HEK293 (cell line): ENCODE measurements around the gene PP2D1.

ENCODE experiments used
- EGR2 ChIP-seq: fragments of 450-650 bp; formaldehyde crosslinking; IDR thresholded peaks from 2 replicates; pipeline ENCODE4 v1.5.1; 2016; ENCODE audit warnings: low read depth, missing biosample characterization, missing genetic modification characterization
- MZF1 ChIP-seq: fragments of 450-650 bp; formaldehyde crosslinking; IDR thresholded peaks from 2 replicates; pipeline ENCODE4 v1.5.1; 2017; ENCODE audit warnings: missing biosample characterization, missing genetic modification characterization, borderline replicate concordance
- ZBTB48 ChIP-seq: fragments of 450-650 bp; formaldehyde crosslinking; IDR thresholded peaks from 2 replicates; pipeline ENCODE4 v1.5.1; 2016; ENCODE audit warnings: missing biosample characterization, missing genetic modification characterization
- ZEB2 ChIP-seq: fragments of 450-650 bp; formaldehyde crosslinking; IDR thresholded peaks from 2 replicates; pipeline ENCODE4 v1.5.1; 2016; ENCODE audit warnings: missing biosample characterization, missing genetic modification characterization
- ZFP37 ChIP-seq: fragments of 450-650 bp; formaldehyde crosslinking; IDR thresholded peaks from 2 replicates; pipeline ENCODE4 v1.5.1; 2016; ENCODE audit warnings: missing biosample characterization, missing genetic modification characterization
- ZFP69B ChIP-seq: fragments of 450-650 bp; formaldehyde crosslinking; IDR thresholded peaks from 2 replicates; pipeline ENCODE4 v1.5.1; 2016; ENCODE audit warnings: missing biosample characterization, missing genetic modification characterization
- ZNF121 ChIP-seq: fragments of 450-650 bp; formaldehyde crosslinking; IDR thresholded peaks from 2 replicates; pipeline ENCODE4 v1.5.1; 2016; ENCODE audit warnings: missing biosample characterization, missing genetic modification characterization
- ZNF248 ChIP-seq: fragments of 450-650 bp; formaldehyde crosslinking; IDR thresholded peaks from 2 replicates; pipeline ENCODE4 v1.5.1; 2017; ENCODE audit warnings: missing biosample characterization, missing genetic modification characterization
- ZNF341 ChIP-seq: fragments of 450-650 bp; formaldehyde crosslinking; IDR thresholded peaks from 2 replicates; pipeline ENCODE4; 2016; ENCODE audit warnings: low read depth, missing biosample characterization, missing genetic modification characterization
- ZNF530 ChIP-seq: fragments of 450-650 bp; formaldehyde crosslinking; IDR thresholded peaks from 2 replicates; pipeline ENCODE4 v1.5.1; 2016; ENCODE audit warnings: low read depth, missing biosample characterization, missing genetic modification characterization
- ZNF571 ChIP-seq: fragments of 450-650 bp; formaldehyde crosslinking; IDR thresholded peaks from 2 replicates; pipeline ENCODE4 v1.5.0; 2017; ENCODE audit warnings: missing biosample characterization, missing genetic modification characterization
- ZNF600 ChIP-seq: fragments of 450-650 bp; formaldehyde crosslinking; IDR thresholded peaks from 2 replicates; pipeline ENCODE4 v1.5.1; 2016; ENCODE audit warnings: missing biosample characterization, missing genetic modification characterization
- ZNF624 ChIP-seq: fragments of 450-650 bp; formaldehyde crosslinking; IDR thresholded peaks from 2 replicates; pipeline ENCODE4 v1.5.1; 2017; ENCODE audit warnings: missing biosample characterization, missing genetic modification characterization
- ZNF626 ChIP-seq: fragments of 450-650 bp; sonication (Bioruptor Pico); formaldehyde crosslinking; IDR thresholded peaks from 2 replicates; pipeline ENCODE4 v1.5.1; 2018; ENCODE audit warnings: missing biosample characterization, missing genetic modification characterization, inconsistent platforms
- ZNF747 ChIP-seq: fragments of 450-650 bp; formaldehyde crosslinking; IDR thresholded peaks from 2 replicates; pipeline ENCODE4 v1.5.1; 2016; ENCODE audit warnings: missing biosample characterization, missing genetic modification characterization
- ZSCAN16 ChIP-seq: fragments of 450-650 bp; formaldehyde crosslinking; IDR thresholded peaks from 2 replicates; pipeline ENCODE4 v1.5.1; 2016; ENCODE audit warnings: missing biosample characterization, missing genetic modification characterization
- TF ChIP-seq, protein P1 (sequence below): fragments of 450-650 bp; formaldehyde crosslinking; IDR thresholded peaks from 2 replicates; pipeline ENCODE4 v1.5.1; 2016; ENCODE audit warnings: missing biosample characterization, missing genetic modification characterization, borderline replicate concordance
- TF ChIP-seq, protein P2 (sequence below): fragments of 450-650 bp; formaldehyde crosslinking; IDR thresholded peaks from 2 replicates; pipeline ENCODE4 v1.5.1; 2016; ENCODE audit warnings: missing biosample characterization, missing genetic modification characterization
- TF ChIP-seq, protein P3 (sequence below): fragments of 450-650 bp; formaldehyde crosslinking; IDR thresholded peaks from 2 replicates; pipeline ENCODE4 v1.5.1; 2016; ENCODE audit warnings: missing biosample characterization, missing genetic modification characterization
- TF ChIP-seq, protein P4 (sequence below): fragments of 450-650 bp; formaldehyde crosslinking; IDR thresholded peaks from 2 replicates; pipeline ENCODE4 v1.5.1; 2017; ENCODE audit warnings: missing biosample characterization, missing genetic modification characterization
- TF ChIP-seq, protein P5 (sequence below): fragments of 450-650 bp; formaldehyde crosslinking; IDR thresholded peaks from 2 replicates; pipeline ENCODE4 v1.5.1; 2016; ENCODE audit warnings: missing biosample characterization, missing genetic modification characterization
- TF ChIP-seq, protein P6 (sequence below): fragments of 450-650 bp; formaldehyde crosslinking; conservative IDR thresholded peaks from 2 replicates; pipeline ENCODE4 v1.5.1; 2016; ENCODE audit warnings: low read depth, missing biosample characterization, missing genetic modification characterization

Gene PP2D1

GRCh38 chr3:20039765-20040547 lies 27.9 kb upstream of the PP2D1 start, which contains the start of gene KAT2B (continued):
- 0 out of 2 replicates have a peak, but pooled peaks have one; percentile 35 for TF ChIP-seq ZSCAN16 (tag by site-specific recombination)
- peak; percentile 33; the same call in 1 of the 2 replicates for TF ChIP-seq ZFP69B (tag by site-specific recombination)
- TF ChIP-seq ZNF571 (tag by site-specific recombination): no peak
- peak; percentile 64 for TF ChIP-seq ZNF600
- TF ChIP-seq MZF1: 0 out of 2 replicates have a peak, but pooled peaks have one; percentile 36
- peak; percentile 40 for TF ChIP-seq ZNF341
- TF ChIP-seq, protein P1, sequence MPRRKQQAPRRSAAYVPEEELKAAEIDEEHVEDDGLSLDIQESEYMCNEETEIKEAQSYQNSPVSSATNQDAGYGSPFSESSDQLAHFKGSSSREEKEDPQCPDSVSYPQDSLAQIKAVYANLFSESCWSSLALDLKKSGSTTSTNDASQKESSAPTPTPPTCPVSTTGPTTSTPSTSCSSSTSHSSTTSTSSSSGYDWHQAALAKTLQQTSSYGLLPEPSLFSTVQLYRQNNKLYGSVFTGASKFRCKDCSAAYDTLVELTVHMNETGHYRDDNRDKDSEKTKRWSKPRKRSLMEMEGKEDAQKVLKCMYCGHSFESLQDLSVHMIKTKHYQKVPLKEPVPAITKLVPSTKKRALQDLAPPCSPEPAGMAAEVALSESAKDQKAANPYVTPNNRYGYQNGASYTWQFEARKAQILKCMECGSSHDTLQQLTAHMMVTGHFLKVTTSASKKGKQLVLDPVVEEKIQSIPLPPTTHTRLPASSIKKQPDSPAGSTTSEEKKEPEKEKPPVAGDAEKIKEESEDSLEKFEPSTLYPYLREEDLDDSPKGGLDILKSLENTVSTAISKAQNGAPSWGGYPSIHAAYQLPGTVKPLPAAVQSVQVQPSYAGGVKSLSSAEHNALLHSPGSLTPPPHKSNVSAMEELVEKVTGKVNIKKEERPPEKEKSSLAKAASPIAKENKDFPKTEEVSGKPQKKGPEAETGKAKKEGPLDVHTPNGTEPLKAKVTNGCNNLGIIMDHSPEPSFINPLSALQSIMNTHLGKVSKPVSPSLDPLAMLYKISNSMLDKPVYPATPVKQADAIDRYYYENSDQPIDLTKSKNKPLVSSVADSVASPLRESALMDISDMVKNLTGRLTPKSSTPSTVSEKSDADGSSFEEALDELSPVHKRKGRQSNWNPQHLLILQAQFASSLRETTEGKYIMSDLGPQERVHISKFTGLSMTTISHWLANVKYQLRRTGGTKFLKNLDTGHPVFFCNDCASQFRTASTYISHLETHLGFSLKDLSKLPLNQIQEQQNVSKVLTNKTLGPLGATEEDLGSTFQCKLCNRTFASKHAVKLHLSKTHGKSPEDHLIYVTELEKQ (tag by site-specific recombination): peak; percentile 19; the same call in 1 of the 2 replicates
- TF ChIP-seq, protein P2, sequence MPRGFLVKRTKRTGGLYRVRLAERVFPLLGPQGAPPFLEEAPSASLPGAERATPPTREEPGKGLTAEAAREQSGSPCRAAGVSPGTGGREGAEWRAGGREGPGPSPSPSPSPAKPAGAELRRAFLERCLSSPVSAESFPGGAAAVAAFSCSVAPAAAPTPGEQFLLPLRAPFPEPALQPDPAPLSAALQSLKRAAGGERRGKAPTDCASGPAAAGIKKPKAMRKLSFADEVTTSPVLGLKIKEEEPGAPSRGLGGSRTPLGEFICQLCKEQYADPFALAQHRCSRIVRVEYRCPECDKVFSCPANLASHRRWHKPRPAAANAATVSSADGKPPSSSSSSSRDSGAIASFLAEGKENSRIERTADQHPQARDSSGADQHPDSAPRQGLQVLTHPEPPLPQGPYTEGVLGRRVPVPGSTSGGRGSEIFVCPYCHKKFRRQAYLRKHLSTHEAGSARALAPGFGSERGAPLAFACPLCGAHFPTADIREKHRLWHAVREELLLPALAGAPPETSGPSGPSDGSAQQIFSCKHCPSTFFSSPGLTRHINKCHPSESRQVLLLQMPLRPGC (tag by site-specific recombination): 0 out of 2 replicates have a peak, but pooled peaks have one; percentile 37
- TF ChIP-seq ZNF747 (tag by site-specific recombination): no peak
- no peak for TF ChIP-seq ZNF530 (tag by site-specific recombination)
- no peak for TF ChIP-seq ZNF248 (tag by site-specific recombination)
- TF ChIP-seq ZEB2 (tag by site-specific recombination): peak; percentile 90
- TF ChIP-seq ZBTB48 (tag by site-specific recombination): peak; percentile 35; the same call in 1 of the 2 replicates
- no peak for TF ChIP-seq ZNF624 (tag by site-specific recombination)
- peak; percentile 74; the same call in 1 of the 2 replicates for TF ChIP-seq ZFP37 (tag by site-specific recombination)
- TF ChIP-seq ZNF121 (tag by site-specific recombination): peak; percentile 53; the same call in 1 of the 2 replicates
- TF ChIP-seq, protein P3, sequence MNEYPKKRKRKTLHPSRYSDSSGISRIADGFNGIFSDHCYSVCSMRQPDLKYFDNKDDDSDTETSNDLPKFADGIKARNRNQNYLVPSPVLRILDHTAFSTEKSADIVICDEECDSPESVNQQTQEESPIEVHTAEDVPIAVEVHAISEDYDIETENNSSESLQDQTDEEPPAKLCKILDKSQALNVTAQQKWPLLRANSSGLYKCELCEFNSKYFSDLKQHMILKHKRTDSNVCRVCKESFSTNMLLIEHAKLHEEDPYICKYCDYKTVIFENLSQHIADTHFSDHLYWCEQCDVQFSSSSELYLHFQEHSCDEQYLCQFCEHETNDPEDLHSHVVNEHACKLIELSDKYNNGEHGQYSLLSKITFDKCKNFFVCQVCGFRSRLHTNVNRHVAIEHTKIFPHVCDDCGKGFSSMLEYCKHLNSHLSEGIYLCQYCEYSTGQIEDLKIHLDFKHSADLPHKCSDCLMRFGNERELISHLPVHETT (tag by site-specific recombination): peak; percentile 51; the same call in 1 of the 2 replicates
- TF ChIP-seq EGR2 (tag by site-specific recombination): peak; percentile 78
- TF ChIP-seq, protein P4, sequence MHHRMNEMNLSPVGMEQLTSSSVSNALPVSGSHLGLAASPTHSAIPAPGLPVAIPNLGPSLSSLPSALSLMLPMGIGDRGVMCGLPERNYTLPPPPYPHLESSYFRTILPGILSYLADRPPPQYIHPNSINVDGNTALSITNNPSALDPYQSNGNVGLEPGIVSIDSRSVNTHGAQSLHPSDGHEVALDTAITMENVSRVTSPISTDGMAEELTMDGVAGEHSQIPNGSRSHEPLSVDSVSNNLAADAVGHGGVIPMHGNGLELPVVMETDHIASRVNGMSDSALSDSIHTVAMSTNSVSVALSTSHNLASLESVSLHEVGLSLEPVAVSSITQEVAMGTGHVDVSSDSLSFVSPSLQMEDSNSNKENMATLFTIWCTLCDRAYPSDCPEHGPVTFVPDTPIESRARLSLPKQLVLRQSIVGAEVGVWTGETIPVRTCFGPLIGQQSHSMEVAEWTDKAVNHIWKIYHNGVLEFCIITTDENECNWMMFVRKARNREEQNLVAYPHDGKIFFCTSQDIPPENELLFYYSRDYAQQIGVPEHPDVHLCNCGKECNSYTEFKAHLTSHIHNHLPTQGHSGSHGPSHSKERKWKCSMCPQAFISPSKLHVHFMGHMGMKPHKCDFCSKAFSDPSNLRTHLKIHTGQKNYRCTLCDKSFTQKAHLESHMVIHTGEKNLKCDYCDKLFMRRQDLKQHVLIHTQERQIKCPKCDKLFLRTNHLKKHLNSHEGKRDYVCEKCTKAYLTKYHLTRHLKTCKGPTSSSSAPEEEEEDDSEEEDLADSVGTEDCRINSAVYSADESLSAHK: peak; percentile 63; the same call in 1 of the 2 replicates
- TF ChIP-seq ZNF626 (tag by site-specific recombination): no peak
- TF ChIP-seq, protein P5, sequence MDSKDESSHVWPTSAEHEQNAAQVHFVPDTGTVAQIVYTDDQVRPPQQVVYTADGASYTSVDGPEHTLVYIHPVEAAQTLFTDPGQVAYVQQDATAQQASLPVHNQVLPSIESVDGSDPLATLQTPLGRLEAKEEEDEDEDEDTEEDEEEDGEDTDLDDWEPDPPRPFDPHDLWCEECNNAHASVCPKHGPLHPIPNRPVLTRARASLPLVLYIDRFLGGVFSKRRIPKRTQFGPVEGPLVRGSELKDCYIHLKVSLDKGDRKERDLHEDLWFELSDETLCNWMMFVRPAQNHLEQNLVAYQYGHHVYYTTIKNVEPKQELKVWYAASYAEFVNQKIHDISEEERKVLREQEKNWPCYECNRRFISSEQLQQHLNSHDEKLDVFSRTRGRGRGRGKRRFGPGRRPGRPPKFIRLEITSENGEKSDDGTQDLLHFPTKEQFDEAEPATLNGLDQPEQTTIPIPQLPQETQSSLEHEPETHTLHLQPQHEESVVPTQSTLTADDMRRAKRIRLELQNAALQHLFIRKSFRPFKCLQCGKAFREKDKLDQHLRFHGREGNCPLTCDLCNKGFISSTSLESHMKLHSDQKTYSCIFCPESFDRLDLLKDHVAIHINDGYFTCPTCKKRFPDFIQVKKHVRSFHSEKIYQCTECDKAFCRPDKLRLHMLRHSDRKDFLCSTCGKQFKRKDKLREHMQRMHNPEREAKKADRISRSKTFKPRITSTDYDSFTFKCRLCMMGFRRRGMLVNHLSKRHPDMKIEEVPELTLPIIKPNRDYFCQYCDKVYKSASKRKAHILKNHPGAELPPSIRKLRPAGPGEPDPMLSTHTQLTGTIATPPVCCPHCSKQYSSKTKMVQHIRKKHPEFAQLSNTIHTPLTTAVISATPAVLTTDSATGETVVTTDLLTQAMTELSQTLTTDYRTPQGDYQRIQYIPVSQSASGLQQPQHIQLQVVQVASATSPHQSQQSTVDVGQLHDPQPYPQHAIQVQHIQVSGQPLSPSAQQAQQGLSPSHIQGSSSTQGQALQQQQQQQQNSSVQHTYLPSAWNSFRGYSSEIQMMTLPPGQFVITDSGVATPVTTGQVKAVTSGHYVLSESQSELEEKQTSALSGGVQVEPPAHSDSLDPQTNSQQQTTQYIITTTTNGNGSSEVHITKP (tag by site-specific recombination): peak; percentile 81
- TF ChIP-seq, protein P6, sequence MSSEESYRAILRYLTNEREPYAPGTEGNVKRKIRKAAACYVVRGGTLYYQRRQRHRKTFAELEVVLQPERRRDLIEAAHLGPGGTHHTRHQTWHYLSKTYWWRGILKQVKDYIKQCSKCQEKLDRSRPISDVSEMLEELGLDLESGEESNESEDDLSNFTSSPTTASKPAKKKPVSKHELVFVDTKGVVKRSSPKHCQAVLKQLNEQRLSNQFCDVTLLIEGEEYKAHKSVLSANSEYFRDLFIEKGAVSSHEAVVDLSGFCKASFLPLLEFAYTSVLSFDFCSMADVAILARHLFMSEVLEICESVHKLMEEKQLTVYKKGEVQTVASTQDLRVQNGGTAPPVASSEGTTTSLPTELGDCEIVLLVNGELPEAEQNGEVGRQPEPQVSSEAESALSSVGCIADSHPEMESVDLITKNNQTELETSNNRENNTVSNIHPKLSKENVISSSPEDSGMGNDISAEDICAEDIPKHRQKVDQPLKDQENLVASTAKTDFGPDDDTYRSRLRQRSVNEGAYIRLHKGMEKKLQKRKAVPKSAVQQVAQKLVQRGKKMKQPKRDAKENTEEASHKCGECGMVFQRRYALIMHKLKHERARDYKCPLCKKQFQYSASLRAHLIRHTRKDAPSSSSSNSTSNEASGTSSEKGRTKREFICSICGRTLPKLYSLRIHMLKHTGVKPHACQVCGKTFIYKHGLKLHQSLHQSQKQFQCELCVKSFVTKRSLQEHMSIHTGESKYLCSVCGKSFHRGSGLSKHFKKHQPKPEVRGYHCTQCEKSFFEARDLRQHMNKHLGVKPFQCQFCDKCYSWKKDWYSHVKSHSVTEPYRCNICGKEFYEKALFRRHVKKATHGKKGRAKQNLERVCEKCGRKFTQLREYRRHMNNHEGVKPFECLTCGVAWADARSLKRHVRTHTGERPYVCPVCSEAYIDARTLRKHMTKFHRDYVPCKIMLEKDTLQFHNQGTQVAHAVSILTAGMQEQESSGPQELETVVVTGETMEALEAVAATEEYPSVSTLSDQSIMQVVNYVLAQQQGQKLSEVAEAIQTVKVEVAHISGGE (tag by site-specific recombination): peak; percentile 58
